Activated T-cell treated with anti-CD3 and anti-CD28 coated beads for 48 hours (primary cell): ENCODE measurements around the gene MYBPC2.
A peak's percentile ranks its signal among the peaks of the same experiment; 100 is the strongest.
"Not testable (repeated sequence)": the region's sequence is repeated elsewhere in the genome, so short reads cannot be mapped to it uniquely, and the experiment has no call there.

Source experiments
- DNase-seq: peaks from one replicate; pipeline ENCODE4 v3.0.0-alpha.2; 2020; ENCODE audit warnings: low read depth

MYBPC2 gene

GRCh38 chr19:50459638-50460037 is 26.9 kb downstream of the MYBPC2 start:
- DNase-seq: no peak

GRCh38 chr19:50460161-50460765 is 27.6 kb downstream of the MYBPC2 start:
- no peak for DNase-seq

- DNase-seq: peak; percentile 50
These were observed 28.6 kb downstream of the MYBPC2 start for GRCh38 chr19:50461066-50461875.

GRCh38 chr19:50462970-50463369 is 30.3 kb downstream of the MYBPC2 start:
- DNase-seq: no peak

GRCh38 chr19:50464348-50464747 is 31.7 kb downstream of the MYBPC2 start:
- no peak for DNase-seq

- no peak for DNase-seq
These were observed 32.3 kb downstream of the MYBPC2 start for GRCh38 chr19:50465000-50465399.

GRCh38 chr19:50465986-50466705 is 33.5 kb downstream of the MYBPC2 start:
- no peak for DNase-seq

- DNase-seq: no peak
These were observed 34.0 kb downstream of the MYBPC2 start for GRCh38 chr19:50466706-50467039.

GRCh38 chr19:50467566-50467965 is 34.9 kb downstream of the MYBPC2 start:
- DNase-seq: no peak

- no peak for DNase-seq
These were observed 36.1 kb downstream of the MYBPC2 start for GRCh38 chr19:50468818-50469217.

GRCh38 chr19:50473336-50473735 is 40.6 kb downstream of the MYBPC2 start:
- not testable (repeated sequence) for DNase-seq

- DNase-seq: no peak
These were observed 42.4 kb downstream of the MYBPC2 start for GRCh38 chr19:50475101-50475568.

- no peak for DNase-seq
These were observed 43.1 kb downstream of the MYBPC2 start for GRCh38 chr19:50475736-50476223.

- DNase-seq: peak; percentile 95
These were observed 43.7 kb downstream of the MYBPC2 start, which contains the start of the genes EMC10 and GARIN5A for GRCh38 chr19:50476224-50476906. Gene EMC10, plus strand, starts transcription at chr19:50476507. Its CDS starts 38 bp downstream, at chr19:50476545. Gene GARIN5A, minus strand, starts transcription at chr19:50476848. Its CDS starts 460 bp downstream, at chr19:50476388.

GRCh38 chr19:50476907-50477238 is 44.2 kb downstream of the MYBPC2 start:
- DNase-seq: no peak

GRCh38 chr19:50477751-50478515 is 45.2 kb downstream of the MYBPC2 start:
- no peak for DNase-seq

- no peak for DNase-seq
These were observed 46.4 kb downstream of the MYBPC2 start for GRCh38 chr19:50478901-50479715.

- DNase-seq: no peak
These were observed 47.1 kb downstream of the MYBPC2 start for GRCh38 chr19:50479761-50480251.

- DNase-seq: no peak
These were observed 47.8 kb downstream of the MYBPC2 start for GRCh38 chr19:50480281-50481111.
